ENCODE measurements around the gene RNF146.

The RNF146 gene

DNA sequence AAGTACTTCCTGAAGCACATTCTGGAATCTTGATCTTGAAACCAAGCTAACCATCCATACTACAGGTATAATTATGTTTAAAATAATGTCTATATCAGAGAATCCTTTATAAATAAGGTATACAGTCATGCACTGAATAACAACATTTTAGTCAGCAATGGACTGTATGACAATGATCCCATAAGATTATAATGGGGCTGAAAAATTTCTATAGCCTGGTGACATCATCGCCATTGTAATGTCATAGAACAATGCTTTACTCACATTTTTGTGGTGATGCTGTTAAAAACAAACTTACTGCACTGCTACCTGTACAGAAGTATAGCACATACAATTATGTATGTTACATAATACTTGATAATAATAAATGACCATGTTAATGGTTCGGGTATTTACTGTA lies 31.8 kb downstream of the RNF146 start:
- no peak for TF ChIP-seq GABPA (IDR thresholded peaks at IDR 0.05; ENCODE audit: low read depth)
- no peak for TF ChIP-seq SPI1 (IDR thresholded peaks at IDR 0.05; ENCODE audit: borderline replicate concordance, low read depth)
- no peak for TF ChIP-seq REST (IDR thresholded peaks at IDR 0.05; ENCODE audit: insufficient replicate concordance, low read depth)
- no peak for TF ChIP-seq CTCF (IDR thresholded peaks at IDR 0.05; ENCODE audit: insufficient read depth, low read length)
- TF ChIP-seq POLR2AphosphoS5 (IDR thresholded peaks at IDR 0.05; ENCODE audit: low read depth): no peak
- H3K27me3 ChIP-seq (ENCODE audit: insufficient read depth, poor library complexity, severe bottlenecking): no peaks in the 10 kb centered on the region
- H3K27ac ChIP-seq (replicated peaks): no peak overlapping the region
- no peak overlapping the region for H3K4me3 ChIP-seq (replicated peaks; ENCODE audit: insufficient read depth, low read length)
- DNase-seq (ENCODE audit: low read depth in 1 of 2, low spot score in 1 of 2): no peak

DNA sequence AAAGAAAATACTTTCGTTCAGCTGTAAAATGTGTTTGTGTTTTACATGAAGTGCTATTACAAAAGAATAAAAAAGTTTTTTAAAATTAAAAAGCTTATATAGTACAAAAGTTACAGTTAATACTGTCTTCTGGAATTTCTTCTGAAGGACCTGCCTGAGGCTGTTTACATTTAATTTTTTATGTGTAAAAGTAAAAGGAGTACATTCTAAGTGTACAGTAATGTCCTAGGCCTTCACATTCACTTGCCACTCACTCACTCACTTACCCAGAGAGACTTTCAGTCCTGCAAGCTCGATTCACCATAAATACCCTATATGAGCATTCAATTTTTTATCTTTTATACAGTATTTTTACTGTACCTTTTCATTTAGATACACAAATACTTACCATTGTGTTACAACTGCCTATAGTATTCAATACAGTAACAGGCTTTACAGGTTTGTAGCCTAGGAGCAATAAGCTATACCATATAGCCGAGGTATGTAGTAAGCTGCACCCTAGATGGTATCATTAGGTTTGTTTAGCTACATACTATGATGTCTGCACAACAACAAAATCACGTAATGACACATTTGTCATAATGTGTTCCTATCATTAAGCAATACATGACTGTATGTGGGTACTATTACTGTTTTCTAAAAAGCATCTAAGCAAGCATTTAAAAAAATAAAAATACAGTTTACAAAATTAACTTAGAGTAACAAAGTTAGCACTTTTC lies 33.0 kb downstream of the RNF146 start:
- H3K27ac ChIP-seq (replicated peaks): no peak overlapping the region
- H3K4me3 ChIP-seq (replicated peaks; ENCODE audit: insufficient read depth, low read length): no peak overlapping the region
- H3K27me3 ChIP-seq (ENCODE audit: insufficient read depth, poor library complexity, severe bottlenecking): no peaks in the 10 kb centered on the region
- DNase-seq (ENCODE audit: low read depth in 1 of 2, low spot score in 1 of 2): no peak
- no peak for TF ChIP-seq REST (IDR thresholded peaks at IDR 0.05; ENCODE audit: insufficient replicate concordance, low read depth)
- no peak for TF ChIP-seq CTCF (IDR thresholded peaks at IDR 0.05; ENCODE audit: insufficient read depth, low read length)
- no peak for TF ChIP-seq GABPA (IDR thresholded peaks at IDR 0.05; ENCODE audit: low read depth)
- TF ChIP-seq SPI1 (IDR thresholded peaks at IDR 0.05; ENCODE audit: borderline replicate concordance, low read depth): no peak
- TF ChIP-seq POLR2AphosphoS5 (IDR thresholded peaks at IDR 0.05; ENCODE audit: low read depth): no peak

GRCh38 chr6:127300411-127300810 lies 33.7 kb downstream of the RNF146 start:
- Histone ChIP-seq H3K4me3 (replicated peaks; ENCODE audit: insufficient read depth, low read length) (no peak overlapping the region), H3K27ac (replicated peaks) (no peak overlapping the region), H3K27me3 (ENCODE audit: insufficient read depth, poor library complexity, severe bottlenecking) (no peaks in the 10 kb centered on the region)
- TF ChIP-seq SPI1 (IDR thresholded peaks at IDR 0.05; ENCODE audit: borderline replicate concordance, low read depth): no peak
- no peak for TF ChIP-seq GABPA (IDR thresholded peaks at IDR 0.05; ENCODE audit: low read depth)
- no peak for TF ChIP-seq POLR2AphosphoS5 (IDR thresholded peaks at IDR 0.05; ENCODE audit: low read depth)
- TF ChIP-seq CTCF (IDR thresholded peaks at IDR 0.05; ENCODE audit: insufficient read depth, low read length): no peak
- TF ChIP-seq REST (IDR thresholded peaks at IDR 0.05; ENCODE audit: insufficient replicate concordance, low read depth): no peak
- DNase-seq (ENCODE audit: low read depth in 1 of 2, low spot score in 1 of 2): no peak

Data from HL-60 (cell line).